ENCODE results near the gene MYL6.
"Not testable (repeated sequence)": the region's sequence is repeated elsewhere in the genome, so short reads cannot be mapped to it uniquely, and the experiment has no call there.

MYL6 gene

GRCh38 chr12:56156464-56157200 is 1.5 kb upstream of the MYL6 start:
- DNase-seq (ENCODE audit: low read depth in 2 of 3, low spot score in 1 of 3): not testable (repeated sequence)

GRCh38 chr12:56157201-56158028 is 744 bp upstream of the MYL6 start:
- DNase-seq (ENCODE audit: low read depth in 2 of 3, low spot score in 1 of 3): peak in 2 of 3 donors; percentile 35 to 50

- DNase-seq (ENCODE audit: low read depth in 2 of 3, low spot score in 1 of 3): peak in 1 of 3 donors; percentile 23
Observed at GRCh38 chr12:56158926-56159461, 835 bp downstream of the MYL6 start.

- no peak for DNase-seq (ENCODE audit: low read depth in 2 of 3, low spot score in 1 of 3)
Observed at GRCh38 chr12:56159482-56160192, 1.5 kb downstream of the MYL6 start.

GRCh38 chr12:56160193-56160763 is 2.1 kb downstream of the MYL6 start:
- DNase-seq (ENCODE audit: low read depth in 2 of 3, low spot score in 1 of 3): peak in 2 of 3 donors; percentile 29 to 48

GRCh38 chr12:56160894-56161689 is 2.9 kb downstream of the MYL6 start:
- no peak for DNase-seq (ENCODE audit: low read depth in 2 of 3, low spot score in 1 of 3)

- DNase-seq (ENCODE audit: low read depth in 2 of 3, low spot score in 1 of 3): no peak
Observed at GRCh38 chr12:56161690-56162351, 3.7 kb downstream of the MYL6 start.

- DNase-seq (ENCODE audit: low read depth in 2 of 3, low spot score in 1 of 3): no peak
Observed at GRCh38 chr12:56162468-56163290, 4.5 kb downstream of the MYL6 start.

- DNase-seq (ENCODE audit: low read depth in 2 of 3, low spot score in 1 of 3): no peak
Observed at GRCh38 chr12:56163533-56164344, 5.6 kb downstream of the MYL6 start.

- DNase-seq (ENCODE audit: low read depth in 2 of 3, low spot score in 1 of 3): no peak
Observed at GRCh38 chr12:56164345-56164729, 6.2 kb downstream of the MYL6 start.

GRCh38 chr12:56165369-56165768 is 7.2 kb downstream of the MYL6 start:
- no peak for DNase-seq (ENCODE audit: low read depth in 2 of 3, low spot score in 1 of 3)

GRCh38 chr12:56169229-56169759 is 11.1 kb downstream of the MYL6 start:
- no peak for DNase-seq (ENCODE audit: low read depth in 2 of 3, low spot score in 1 of 3)

GRCh38 chr12:56172839-56173238 is 14.7 kb downstream of the MYL6 start:
- no peak for DNase-seq (ENCODE audit: low read depth in 2 of 3, low spot score in 1 of 3)

- no peak for DNase-seq (ENCODE audit: low read depth in 2 of 3, low spot score in 1 of 3)
Observed at GRCh38 chr12:56178347-56178746, 20.2 kb downstream of the MYL6 start.

GRCh38 chr12:56186957-56187356 is 28.8 kb downstream of the MYL6 start:
- no peak for DNase-seq (ENCODE audit: low read depth in 2 of 3, low spot score in 1 of 3)

GRCh38 chr12:56188131-56188777 is 30.1 kb downstream of the MYL6 start:
- no peak for DNase-seq (ENCODE audit: low read depth in 2 of 3, low spot score in 1 of 3)

- no peak for DNase-seq (ENCODE audit: low read depth in 2 of 3, low spot score in 1 of 3)
Observed at GRCh38 chr12:56188778-56189098, 30.6 kb downstream of the MYL6 start.

All from stimulated activated CD4-positive, alpha-beta T cell treated with anti-CD3 and anti-CD28 coated beads, Interleukin-12 subunit alpha, Interleukin-12 subunit beta, amount 100 ng/mL, for 48 hours (primary cell).